Coronary artery (tissue), 2 donors: ENCODE results near the gene CCS.
"Not testable (repeated sequence)": the region's sequence is repeated elsewhere in the genome, so short reads cannot be mapped to it uniquely, and the experiment has no call there.

Experiments
- DNase-seq: peaks from one replicate; pipeline ENCODE4 v3.0.0-alpha.2; 2017; ENCODE audit warnings: low spot score
- H3K27ac ChIP-seq, 2 donors: fragments of 200-600 bp; sonication (generic); one replicate each; pipeline ENCODE4 v1.5.1; 2016 to 2019
- H3K4me3 ChIP-seq: fragments of 200-600 bp; sonication (generic); 2 replicates; pipeline ENCODE4 v1.5.1; 2016; ENCODE audit warnings: mild to moderate bottlenecking, moderate library complexity
- TF ChIP-seq, protein P1 (sequence below): fragments of 200-600 bp; sonication (generic); IDR thresholded peaks from one replicate; pipeline ENCODE4 v1.5.1; 2019; ENCODE audit warnings: antibody characterized with exemption

CCS gene, protein sequence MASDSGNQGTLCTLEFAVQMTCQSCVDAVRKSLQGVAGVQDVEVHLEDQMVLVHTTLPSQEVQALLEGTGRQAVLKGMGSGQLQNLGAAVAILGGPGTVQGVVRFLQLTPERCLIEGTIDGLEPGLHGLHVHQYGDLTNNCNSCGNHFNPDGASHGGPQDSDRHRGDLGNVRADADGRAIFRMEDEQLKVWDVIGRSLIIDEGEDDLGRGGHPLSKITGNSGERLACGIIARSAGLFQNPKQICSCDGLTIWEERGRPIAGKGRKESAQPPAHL

DNA sequence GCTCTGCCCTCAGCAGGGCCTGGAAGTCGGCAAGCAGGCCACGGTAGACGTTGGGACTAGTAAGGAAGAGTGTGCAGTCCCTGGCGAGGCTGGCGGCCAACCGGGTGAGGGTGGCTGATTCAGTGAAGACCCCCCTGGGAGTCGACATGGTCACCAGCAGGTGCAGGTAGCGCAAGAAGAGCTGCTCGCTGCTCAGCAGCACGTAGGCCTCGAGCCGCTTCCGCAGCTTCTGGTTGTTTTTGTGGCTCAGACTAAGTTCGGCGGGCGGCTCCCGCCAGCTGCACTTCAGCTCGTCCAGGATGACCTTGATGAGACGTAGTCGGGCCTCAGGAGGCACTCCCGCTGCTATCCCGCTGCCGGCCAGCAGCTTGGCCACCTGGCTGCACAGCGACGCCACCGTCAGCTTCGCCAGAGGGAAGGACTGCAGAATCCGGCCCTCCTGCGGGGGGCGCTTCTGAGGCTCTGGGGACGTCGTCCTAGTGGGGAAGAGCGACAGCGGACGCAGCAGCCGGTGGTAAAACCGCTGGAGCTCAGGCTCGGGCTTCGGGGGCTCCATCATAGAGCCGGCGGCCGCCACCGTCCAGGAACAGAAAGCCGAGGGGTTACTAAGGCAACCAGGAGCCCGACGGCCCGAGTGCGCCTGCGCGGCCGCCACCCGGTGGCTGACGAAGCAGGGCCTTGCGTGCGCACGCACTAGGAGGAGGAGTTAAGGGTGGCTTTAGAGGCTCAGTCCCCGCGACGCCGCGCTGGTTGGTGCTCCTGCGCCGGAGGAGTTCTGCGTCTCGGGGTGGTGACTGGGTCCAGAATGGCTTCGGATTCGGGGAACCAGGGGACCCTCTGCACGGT lies at the start of gene CCS, which contains the start of gene CCDC87:
TSS of gene CCS (plus strand) at position 729 of the 846 bp plus-strand sequence. CDS start at position 806, 77 bp downstream.
TSS of gene CCDC87 (minus strand) at position 607 of the 846 bp plus-strand sequence. CDS start at position 559, 48 bp downstream.
- TF ChIP-seq, protein P1, sequence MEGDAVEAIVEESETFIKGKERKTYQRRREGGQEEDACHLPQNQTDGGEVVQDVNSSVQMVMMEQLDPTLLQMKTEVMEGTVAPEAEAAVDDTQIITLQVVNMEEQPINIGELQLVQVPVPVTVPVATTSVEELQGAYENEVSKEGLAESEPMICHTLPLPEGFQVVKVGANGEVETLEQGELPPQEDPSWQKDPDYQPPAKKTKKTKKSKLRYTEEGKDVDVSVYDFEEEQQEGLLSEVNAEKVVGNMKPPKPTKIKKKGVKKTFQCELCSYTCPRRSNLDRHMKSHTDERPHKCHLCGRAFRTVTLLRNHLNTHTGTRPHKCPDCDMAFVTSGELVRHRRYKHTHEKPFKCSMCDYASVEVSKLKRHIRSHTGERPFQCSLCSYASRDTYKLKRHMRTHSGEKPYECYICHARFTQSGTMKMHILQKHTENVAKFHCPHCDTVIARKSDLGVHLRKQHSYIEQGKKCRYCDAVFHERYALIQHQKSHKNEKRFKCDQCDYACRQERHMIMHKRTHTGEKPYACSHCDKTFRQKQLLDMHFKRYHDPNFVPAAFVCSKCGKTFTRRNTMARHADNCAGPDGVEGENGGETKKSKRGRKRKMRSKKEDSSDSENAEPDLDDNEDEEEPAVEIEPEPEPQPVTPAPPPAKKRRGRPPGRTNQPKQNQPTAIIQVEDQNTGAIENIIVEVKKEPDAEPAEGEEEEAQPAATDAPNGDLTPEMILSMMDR, result peak; percentile 23
- Histone ChIP-seq H3K27ac (peak within 1 kb of the TSS; percentile 79 to 91), H3K4me3 (peak within 1 kb of the TSS; percentile 81)
- DNase-seq, result peak; percentile 98

DNA sequence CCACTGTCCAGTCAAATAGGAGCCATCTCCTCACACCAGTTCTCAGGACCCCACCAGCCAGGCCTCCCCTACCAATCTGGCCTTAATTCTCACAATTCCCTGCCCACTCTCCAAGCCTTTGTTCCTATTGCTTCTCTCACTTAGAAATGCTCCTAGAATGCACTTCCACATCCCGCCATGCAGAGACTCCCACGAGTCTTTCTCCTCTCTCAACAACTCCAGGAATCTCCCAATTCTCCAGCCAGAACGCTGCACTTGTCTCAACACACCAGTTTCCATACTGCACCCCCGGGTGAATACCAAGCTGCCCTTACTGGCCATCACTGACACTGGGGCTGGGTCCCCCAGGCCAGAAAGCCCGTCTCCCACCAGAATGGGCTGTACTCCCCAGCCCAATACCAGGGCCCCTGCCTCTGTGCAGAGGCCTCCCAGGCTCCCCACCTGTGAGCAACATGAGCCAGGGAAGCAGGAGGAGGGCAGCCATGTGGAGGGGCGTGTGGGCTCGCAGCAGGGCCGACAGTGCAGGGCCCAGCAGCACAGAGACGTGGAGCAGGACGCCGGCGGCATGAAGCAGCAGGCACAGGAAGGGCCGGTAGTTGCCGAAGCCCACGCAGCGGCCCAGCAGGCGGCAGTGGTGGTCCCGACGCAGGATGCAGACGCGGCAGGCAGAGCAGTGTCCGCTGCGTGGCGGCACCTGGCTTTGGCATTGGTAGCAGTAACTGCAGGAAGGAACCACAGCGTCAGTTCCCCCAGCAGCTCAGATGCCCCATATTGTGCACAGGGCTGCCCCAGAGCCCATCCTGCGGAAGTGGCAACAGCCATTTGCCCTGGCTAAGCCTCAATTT lies 49.5 kb upstream of the CCS start:
- Histone ChIP-seq H3K27ac (peak overlapping the region in 1 of 2 donors; percentile 41), H3K4me3 (peak overlapping the region; percentile 44)
- TF ChIP-seq, protein P1, result no peak
- DNase-seq, result no peak

DNA sequence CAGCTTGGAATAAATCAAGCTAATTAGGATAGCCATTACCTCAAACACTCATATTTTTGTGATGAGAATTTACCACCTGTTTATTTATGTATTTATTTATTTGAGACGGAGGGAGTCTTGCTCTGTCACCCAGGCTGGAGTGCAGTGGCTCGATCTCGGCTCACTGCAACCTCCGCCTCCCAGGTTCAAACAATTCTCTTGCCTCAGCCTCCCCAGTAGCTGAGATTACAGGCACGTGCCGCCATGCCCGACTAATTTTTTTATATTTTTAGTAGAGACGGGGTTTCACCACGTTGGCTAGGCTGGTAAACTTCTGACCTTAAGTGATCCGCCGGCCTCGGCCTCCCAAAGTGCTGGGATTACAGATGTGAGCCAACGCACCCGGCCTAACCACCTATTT lies 48.0 kb upstream of the CCS start:
- H3K4me3 ChIP-seq, result peak overlapping the region; percentile 97
- H3K27ac ChIP-seq, DNase-seq: not testable (repeated sequence)

DNA sequence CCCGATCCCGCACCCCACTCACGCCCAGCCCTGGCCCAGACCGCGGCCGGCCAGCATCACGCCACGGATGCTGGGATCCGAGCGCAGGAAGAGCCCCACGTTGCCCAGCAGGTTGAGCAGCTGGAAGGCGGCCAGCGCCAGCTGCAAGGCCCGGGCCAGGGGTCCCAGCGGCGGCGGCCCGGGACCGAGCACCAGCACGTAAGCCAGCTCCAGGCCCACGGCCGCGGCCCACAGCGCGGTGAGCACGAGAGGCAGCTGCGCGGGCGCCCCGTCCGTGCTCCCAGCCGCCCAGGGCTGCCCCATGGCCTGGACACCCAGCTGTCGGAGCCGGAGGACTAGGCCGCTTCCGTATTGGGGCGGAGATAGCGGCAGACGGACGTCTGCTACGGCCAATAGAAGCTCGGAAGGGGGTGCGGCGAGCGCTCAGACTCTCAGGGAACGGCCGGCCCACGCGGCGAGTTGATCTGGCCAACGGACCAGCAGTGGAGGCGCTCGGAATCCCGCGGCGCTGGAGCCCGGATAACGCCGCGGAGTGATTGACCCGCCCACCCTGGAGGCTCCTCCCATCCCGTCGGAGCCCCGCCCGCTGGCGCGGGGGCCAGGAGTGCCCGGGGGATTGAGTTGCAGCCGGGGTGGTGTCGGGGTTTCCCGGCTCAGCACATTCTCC lies 47.2 kb upstream of the CCS start, which contains the start of gene ZDHHC24:
TSS of gene ZDHHC24 (minus strand) at position 348 of the 667 bp plus-strand sequence. CDS start at position 303, 45 bp downstream.
- TF ChIP-seq, protein P1, result no peak
- DNase-seq, result peak; percentile 98
- H3K27ac ChIP-seq, result peak within 1 kb of the TSS; percentile 39 to 89
- H3K4me3 ChIP-seq, result peak within 1 kb of the TSS; percentile 97

DNA sequence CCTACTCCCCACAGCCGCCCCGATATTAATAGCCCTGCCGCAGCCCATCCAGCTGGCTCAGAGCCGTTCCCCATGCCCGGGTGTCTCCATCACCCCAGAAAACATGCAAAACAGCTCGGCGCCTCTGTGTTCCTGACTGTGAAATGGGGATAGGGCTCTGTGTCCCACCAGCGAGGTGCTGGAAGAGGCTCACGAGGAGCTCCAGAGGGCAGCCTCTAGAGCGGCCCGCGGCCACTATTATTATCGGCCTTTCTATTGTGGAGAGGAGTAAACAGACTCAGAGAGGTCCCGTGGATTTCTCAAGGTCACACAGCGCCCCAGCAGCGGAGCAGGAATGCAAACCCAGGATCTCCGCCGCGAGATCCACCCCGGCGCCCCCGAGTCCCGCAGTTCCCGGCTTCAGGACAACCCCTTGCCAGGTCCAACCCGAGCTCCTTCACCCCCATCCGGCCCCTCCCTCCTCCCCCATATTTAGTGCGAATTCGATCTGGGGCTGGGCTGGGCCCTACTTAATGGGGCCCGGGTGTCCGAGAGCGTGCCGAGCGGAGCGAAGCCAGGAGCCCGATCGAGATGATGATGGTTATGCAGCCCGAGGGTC lies 46.5 kb upstream of the CCS start, which contains the start of gene ACTN3:
TSS of gene ACTN3 (plus strand) at position 536 of the 598 bp plus-strand sequence. CDS start at position 571, 35 bp downstream.
- peak within 1 kb of the TSS; percentile 97 for H3K4me3 ChIP-seq
- DNase-seq, result peak; percentile 81
- peak within 1 kb of the TSS; percentile 39 to 89 for H3K27ac ChIP-seq
- TF ChIP-seq, protein P1, result no peak

DNA sequence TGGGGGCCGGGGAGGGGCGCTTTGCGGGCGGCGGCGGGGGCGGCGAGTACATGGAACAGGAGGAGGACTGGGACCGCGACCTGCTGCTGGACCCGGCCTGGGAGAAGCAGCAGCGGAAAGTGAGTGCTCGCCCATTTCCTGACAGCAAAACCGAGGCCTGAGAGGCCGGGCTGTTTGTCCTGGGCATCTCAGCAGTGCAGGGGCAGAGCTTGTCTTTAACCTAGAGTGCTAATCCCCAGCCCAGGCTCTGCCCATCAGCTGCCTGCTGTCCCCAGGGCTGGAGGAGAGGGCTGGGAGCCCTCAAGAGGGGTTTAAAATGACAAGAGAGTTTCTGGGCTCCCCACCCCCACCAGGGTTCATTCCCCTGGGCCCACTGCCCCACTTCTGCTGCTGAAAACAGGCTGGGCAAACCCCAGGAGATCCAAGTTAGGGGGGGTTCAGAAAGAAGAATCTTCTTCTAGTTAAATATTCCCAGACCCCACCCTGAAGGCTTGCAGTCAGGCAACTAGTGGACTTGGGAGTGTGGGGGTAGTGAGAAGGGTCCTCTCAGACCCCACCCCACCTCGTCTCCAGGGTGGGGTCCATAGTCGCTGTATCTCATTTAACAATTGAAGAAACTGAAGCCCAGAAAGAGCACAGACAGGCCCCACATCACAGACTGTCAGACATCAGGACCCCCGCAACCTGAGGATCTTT lies 45.9 kb upstream of the CCS start:
- peak overlapping the region in 1 of 2 donors; percentile 89 for H3K27ac ChIP-seq
- no peak for DNase-seq
- TF ChIP-seq, protein P1, result no peak
- H3K4me3 ChIP-seq, result peak overlapping the region; percentile 97
